Gastrocnemius medialis (tissue), 4 donors: ENCODE data around the gene LRRC4. TPM values are rescaled to one million over a fixed set of nuclear protein-coding genes. Genes with fewer than 3 reads are reported as not detected.

Source experiments
- ATAC-seq, 2 donors: fragments of 150-250 bp; one replicate each; pipeline ENCODE4 v1.9.1; 2016
- DNase-seq, 2 donors: peaks; one replicate each; pipeline ENCODE4 v3.0.0-alpha.2; 2019
- H3K27ac ChIP-seq, 4 donors: fragments of 200-600 bp; sonication (generic); 1 replicate in 1 of 4; 2 replicates in 3 of 4; pipeline ENCODE4 v1.5.1; 2016 to 2018; ENCODE audit warnings: mild to moderate bottlenecking in 2 of 4, moderate library complexity in 1 of 4
- H3K27me3 ChIP-seq, 3 donors: fragments of 200-600 bp; sonication (generic) in 2 of 3; 1 replicate in 1 of 3; 2 replicates in 2 of 3; pipeline versions ENCODE4 v1.5.1 to v1.6.0; 2016 to 2019; ENCODE audit warnings: mild to moderate bottlenecking in 1 of 3, moderate library complexity in 1 of 3
- H3K36me3 ChIP-seq, 2 donors: fragments of 200-600 bp; sonication (generic) in 1 of 2; one replicate each; pipeline ENCODE4 v1.5.1; 2017 to 2018
- H3K4me1 ChIP-seq, 2 donors: fragments of 200-600 bp; sonication (generic) in 1 of 2; one replicate each; pipeline ENCODE4 v1.5.1; 2016 to 2017; ENCODE audit warnings: mild to moderate bottlenecking in 2 of 2
- H3K4me3 ChIP-seq, 4 donors: fragments of 200-600 bp; sonication (generic) in 3 of 4; 1 replicate in 1 of 4; 2 replicates in 3 of 4; pipeline ENCODE4 v1.5.1; 2016 to 2019; ENCODE audit warnings: mild to moderate bottlenecking in 2 of 4
- H3K9me3 ChIP-seq, 3 donors: fragments of 200-600 bp; sonication (generic) in 2 of 3; 1 replicate in 1 of 3; 2 replicates in 2 of 3; pipeline ENCODE4 v1.5.1; 2016 to 2019
- POLR2A ChIP-seq, 2 donors: fragments of 450-650 bp; IDR thresholded peaks; one replicate each; pipeline ENCODE4 v1.6.1; 2017; ENCODE audit warnings: antibody characterized with exemption in 2 of 2, mild to moderate bottlenecking in 2 of 2, moderate library complexity in 2 of 2
- in situ Hi-C, 4 donors: fragments of 200-750 bp; cut with MboI; loops; one replicate each; pipeline versions ENCODE4 v1.15.0 to v1.8.0; 2017; ENCODE audit warnings: low sequenced_read_pairs in 4 of 4
- intact Hi-C: fragments of 100-400 bp; cut with DNase I; formaldehyde crosslinking; loops from one replicate; pipeline ENCODE4 v1.15.1; 2023; ENCODE audit warnings: low total_unique reads
- total RNA-seq, 4 donors: library from RNA; depleted of rRNA; stranded (reverse); fragments of >200 nt; gene quantifications; one replicate each; pipeline versions ENCODE4 v1.1.0 to v1.2.3, GENCODE V29; 2016
- TF ChIP-seq, protein P1 (sequence below), 5 experiments: fragments of 450-650 bp in 3 of 5; fragments of 200-600 bp in 2 of 5; sonication (generic) in 2 of 5; IDR thresholded peaks in 4 of 5; conservative IDR thresholded peaks in 1 of 5; 1 replicate in 4 of 5; 2 replicates in 1 of 5; pipeline ENCODE4 v1.5.1; 2016 to 2019; ENCODE audit warnings: antibody characterized with exemption in 5 of 5, mild to moderate bottlenecking in 3 of 5, moderate library complexity in 3 of 5

The LRRC4 gene
- total RNA-seq, 4 donors from 2014 or later = 0.29 to 4.3 (median 0.96) TPM

DNA sequence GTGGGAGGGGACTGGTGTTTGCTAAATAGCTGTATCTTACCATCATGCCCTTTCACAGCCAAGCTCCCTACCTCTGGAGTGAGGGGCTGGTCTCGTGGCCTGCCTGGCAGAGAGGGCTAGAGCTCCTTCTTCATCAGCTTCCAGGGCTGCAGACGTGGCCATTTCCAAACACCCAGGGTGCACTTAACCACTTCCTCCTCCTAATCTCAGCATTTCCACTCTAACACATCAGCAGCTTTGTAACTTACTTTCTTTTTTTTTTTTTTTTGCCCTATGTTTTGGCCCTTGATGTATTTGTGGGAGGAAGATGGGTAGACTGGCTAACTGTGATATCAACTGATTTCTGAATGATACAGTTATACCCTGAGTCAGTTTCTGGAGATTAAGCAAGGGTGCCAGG, 27.4 kb downstream of the LRRC4 start:
- in situ Hi-C loops = no loop called here
- no peak for ATAC-seq
- DNase-seq = no peak

DNA sequence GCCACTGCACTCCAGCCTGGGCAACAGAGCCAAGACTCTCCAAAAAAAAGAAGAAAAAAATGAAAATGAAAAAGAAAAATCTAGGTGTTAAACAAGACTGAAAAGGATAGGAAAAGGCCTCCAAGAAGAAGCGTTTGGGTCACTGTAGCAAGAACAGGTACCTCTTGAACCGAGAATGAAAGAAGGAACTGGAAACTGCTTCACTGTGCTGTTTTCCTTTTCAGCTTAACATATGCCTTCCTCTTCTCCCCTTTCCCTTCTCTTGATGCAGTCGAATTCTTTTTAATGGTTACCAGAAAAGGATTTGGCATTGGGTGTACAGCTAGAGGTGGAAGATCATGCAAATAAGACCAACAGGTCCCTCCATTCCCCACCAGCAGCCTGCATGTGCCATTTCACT, 28.1 kb downstream of the LRRC4 start:
- no peak for DNase-seq
- H3K4me1 ChIP-seq = peaks cover 0 to 10% of the 10 kb centered on the region in 2 donors
- intact Hi-C loops = no loop called here
- no peak overlapping the region for H3K4me3 ChIP-seq
- in situ Hi-C loops = no loop called here
- H3K36me3 ChIP-seq = no peaks in the 10 kb centered on the region
- TF ChIP-seq POLR2A (IDR thresholded peaks at IDR 0.05) = no peak
- TF ChIP-seq, protein P1, sequence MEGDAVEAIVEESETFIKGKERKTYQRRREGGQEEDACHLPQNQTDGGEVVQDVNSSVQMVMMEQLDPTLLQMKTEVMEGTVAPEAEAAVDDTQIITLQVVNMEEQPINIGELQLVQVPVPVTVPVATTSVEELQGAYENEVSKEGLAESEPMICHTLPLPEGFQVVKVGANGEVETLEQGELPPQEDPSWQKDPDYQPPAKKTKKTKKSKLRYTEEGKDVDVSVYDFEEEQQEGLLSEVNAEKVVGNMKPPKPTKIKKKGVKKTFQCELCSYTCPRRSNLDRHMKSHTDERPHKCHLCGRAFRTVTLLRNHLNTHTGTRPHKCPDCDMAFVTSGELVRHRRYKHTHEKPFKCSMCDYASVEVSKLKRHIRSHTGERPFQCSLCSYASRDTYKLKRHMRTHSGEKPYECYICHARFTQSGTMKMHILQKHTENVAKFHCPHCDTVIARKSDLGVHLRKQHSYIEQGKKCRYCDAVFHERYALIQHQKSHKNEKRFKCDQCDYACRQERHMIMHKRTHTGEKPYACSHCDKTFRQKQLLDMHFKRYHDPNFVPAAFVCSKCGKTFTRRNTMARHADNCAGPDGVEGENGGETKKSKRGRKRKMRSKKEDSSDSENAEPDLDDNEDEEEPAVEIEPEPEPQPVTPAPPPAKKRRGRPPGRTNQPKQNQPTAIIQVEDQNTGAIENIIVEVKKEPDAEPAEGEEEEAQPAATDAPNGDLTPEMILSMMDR (IDR thresholded peaks at IDR 0.05 in 4 of 5, conservative IDR thresholded peaks at IDR 0.05 in 1 of 5) = no peak
- H3K9me3 ChIP-seq = no peaks in the 10 kb centered on the region
- no peaks in the 10 kb centered on the region for H3K27me3 ChIP-seq
- ATAC-seq = no peak
- no peak overlapping the region for H3K27ac ChIP-seq

More for the DNA sequence above, 27.4 kb downstream of the LRRC4 start:
- TF ChIP-seq POLR2A (IDR thresholded peaks at IDR 0.05) = no peak
- TF ChIP-seq, protein P1 (IDR thresholded peaks at IDR 0.05 in 4 of 5, conservative IDR thresholded peaks at IDR 0.05 in 1 of 5) = no peak
- H3K4me1 ChIP-seq = peaks cover 0 to 14% of the 10 kb centered on the region in 2 donors
- no peak overlapping the region for H3K4me3 ChIP-seq
- no peak overlapping the region for H3K27ac ChIP-seq
- H3K27me3 ChIP-seq = no peaks in the 10 kb centered on the region
- intact Hi-C loops = no loop called here
- no peaks in the 10 kb centered on the region for H3K9me3 ChIP-seq
- H3K36me3 ChIP-seq = no peaks in the 10 kb centered on the region

DNA sequence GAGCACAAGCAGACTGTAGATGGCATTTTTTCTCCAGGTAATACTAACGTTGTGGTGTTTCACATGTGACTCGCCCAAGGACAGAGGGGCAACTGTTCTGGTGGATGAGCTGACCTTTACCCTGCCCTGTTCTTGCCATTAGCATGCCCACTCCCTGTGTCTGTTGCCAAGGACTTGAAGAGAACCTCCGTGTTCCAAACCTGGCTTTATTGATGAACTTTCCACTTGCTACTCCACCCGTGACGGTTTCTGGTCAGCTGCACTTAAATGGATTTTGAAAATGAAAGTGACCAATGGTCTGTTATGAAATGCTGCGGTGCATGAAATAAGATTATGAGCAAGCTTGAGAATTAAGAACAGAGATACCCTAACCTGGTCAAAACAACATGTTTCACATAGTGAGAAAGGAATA, 30.4 kb downstream of the LRRC4 start:
- Histone ChIP-seq H3K4me1 (peaks cover 6 to 20% of the 10 kb centered on the region in 2 donors), H3K4me3 (peak overlapping the region in 1 of 4 donors; percentile 13), H3K9me3 (no peaks in the 10 kb centered on the region), H3K27me3 (no peaks in the 10 kb centered on the region), H3K27ac (no peak overlapping the region), H3K36me3 (no peaks in the 10 kb centered on the region)
- in situ Hi-C loops = no loop called here
- intact Hi-C loops = no loop called here
- DNase-seq (no peak), ATAC-seq (peak; percentile 24 to 41)
- TF ChIP-seq POLR2A (IDR thresholded peaks at IDR 0.05) = no peak
- TF ChIP-seq, protein P1 (IDR thresholded peaks at IDR 0.05 in 4 of 5, conservative IDR thresholded peaks at IDR 0.05 in 1 of 5) = no peak

DNA sequence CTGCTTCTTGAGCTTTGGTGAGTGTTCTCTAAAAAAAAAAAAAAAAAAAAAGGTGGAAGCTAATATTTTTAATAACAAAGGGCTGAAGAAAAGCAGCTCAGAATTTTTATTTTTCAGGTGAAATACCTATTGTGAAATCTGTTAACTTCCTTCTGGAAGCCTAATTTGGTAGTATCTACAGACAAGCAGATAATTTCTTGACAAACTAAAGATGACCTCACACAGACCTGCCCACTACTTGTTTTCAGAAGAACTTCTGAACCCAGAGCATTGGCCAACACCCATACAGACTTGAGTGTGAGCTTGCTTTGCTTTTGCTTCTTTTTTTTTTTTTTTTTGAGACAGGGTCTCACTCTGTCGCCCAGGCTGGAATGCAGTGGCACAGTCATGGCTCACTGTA, 31.2 kb downstream of the LRRC4 start:
- intact Hi-C loops (no loop called here), in situ Hi-C loops (no loop called here)
- Histone ChIP-seq H3K4me1 (peaks cover 14 to 22% of the 10 kb centered on the region in 2 donors), H3K27ac (no peak overlapping the region), H3K9me3 (no peaks in the 10 kb centered on the region), H3K4me3 (no peak overlapping the region), H3K27me3 (no peaks in the 10 kb centered on the region), H3K36me3 (no peaks in the 10 kb centered on the region)
- no peak for ATAC-seq
- DNase-seq = no peak
- TF ChIP-seq, protein P1 (IDR thresholded peaks at IDR 0.05 in 4 of 5, conservative IDR thresholded peaks at IDR 0.05 in 1 of 5) = no peak
- TF ChIP-seq POLR2A (IDR thresholded peaks at IDR 0.05) = no peak

DNA sequence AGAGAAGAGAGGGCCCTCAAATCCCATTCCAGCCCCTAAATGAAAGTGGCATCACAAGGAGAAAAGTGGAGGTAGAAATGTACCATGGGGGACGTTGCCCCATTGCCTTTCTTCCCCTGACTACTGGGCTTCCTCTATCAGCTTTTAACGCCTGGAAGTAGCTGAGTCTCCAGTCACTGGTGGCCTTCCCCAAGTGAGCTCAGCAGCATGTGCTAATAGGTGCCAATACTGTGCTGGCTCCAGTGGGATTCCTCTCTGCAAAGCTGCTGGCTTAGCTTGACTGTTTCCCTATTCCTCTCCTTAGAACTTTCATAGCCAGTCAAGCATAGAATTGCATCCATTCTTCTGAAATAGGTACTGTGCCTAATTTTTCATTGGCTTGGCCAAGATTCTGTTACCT, 32.6 kb downstream of the LRRC4 start:
- Histone ChIP-seq H3K4me3 (no peak overlapping the region), H3K27ac (no peak overlapping the region), H3K9me3 (no peaks in the 10 kb centered on the region), H3K36me3 (no peaks in the 10 kb centered on the region), H3K27me3 (no peaks in the 10 kb centered on the region), H3K4me1 (peaks cover 18 to 22% of the 10 kb centered on the region in 2 donors)
- DNase-seq (no peak), ATAC-seq (no peak)
- intact Hi-C loops (no loop called here), in situ Hi-C loops (no loop called here)
- TF ChIP-seq, protein P1 (IDR thresholded peaks at IDR 0.05 in 4 of 5, conservative IDR thresholded peaks at IDR 0.05 in 1 of 5) = no peak
- no peak for TF ChIP-seq POLR2A (IDR thresholded peaks at IDR 0.05)
